GM23248 (cell line): ENCODE data around the gene MAPK10.

ENCODE experiments used
- EZH2 ChIP-seq: fragments of 200-600 bp; sonication (generic); IDR thresholded peaks from 2 replicates; pipeline ENCODE4 v1.6.1; 2018; ENCODE audit warnings: antibody characterized with exemption, mild to moderate bottlenecking; ENCODE audit not compliant: insufficient read depth, poor library complexity, severe bottlenecking
- EZH2phosphoT487 ChIP-seq: fragments of 200-600 bp; sonication (generic); IDR thresholded peaks from 2 replicates; pipeline ENCODE4 v1.6.1; 2018; ENCODE audit warnings: antibody characterized with exemption, moderate library complexity, mild to moderate bottlenecking, low read depth; ENCODE audit not compliant: insufficient read depth

- TF ChIP-seq EZH2 (no peak), EZH2phosphoT487 (no peak)
Measured at GRCh38 chr4:86313656-86314055, 46.2 kb downstream of the MAPK10 start.
